ENCODE measurements around the gene AGK.

AGK gene

GRCh38 chr7:141585592-141586510, 34.6 kb downstream of the AGK start:
- DNase-seq = no peak

- DNase-seq = no peak
Observed at GRCh38 chr7:141586878-141587277, 35.7 kb downstream of the AGK start.

GRCh38 chr7:141587304-141587703, 36.1 kb downstream of the AGK start:
- no peak for DNase-seq

GRCh38 chr7:141588912-141589311, 37.7 kb downstream of the AGK start:
- DNase-seq = no peak

- DNase-seq = no peak
Observed at GRCh38 chr7:141590071-141590470, 38.9 kb downstream of the AGK start.

GRCh38 chr7:141590666-141591065, 39.5 kb downstream of the AGK start:
- DNase-seq = no peak

- no peak for DNase-seq
Observed at GRCh38 chr7:141593134-141593533, 41.9 kb downstream of the AGK start.

- no peak for DNase-seq
Observed at GRCh38 chr7:141597966-141598365, 46.8 kb downstream of the AGK start.

GRCh38 chr7:141598408-141598807, 47.2 kb downstream of the AGK start:
- DNase-seq = no peak

GRCh38 chr7:141600168-141601006, 49.2 kb downstream of the AGK start:
- no peak for DNase-seq

GRCh38 chr7:141609576-141609975, 58.4 kb downstream of the AGK start:
- DNase-seq = no peak

- no peak for DNase-seq
Observed at GRCh38 chr7:141610671-141611070, 59.5 kb downstream of the AGK start.

GRCh38 chr7:141612861-141613260, 61.7 kb downstream of the AGK start:
- DNase-seq = no peak

- no peak for DNase-seq
Observed at GRCh38 chr7:141617280-141617679, 66.1 kb downstream of the AGK start.

GRCh38 chr7:141619745-141620144, 68.5 kb downstream of the AGK start:
- no peak for DNase-seq

GRCh38 chr7:141624763-141625162, 73.6 kb downstream of the AGK start:
- no peak for DNase-seq

GRCh38 chr7:141630621-141631020, 79.4 kb downstream of the AGK start:
- no peak for DNase-seq

GRCh38 chr7:141631525-141631924, 80.3 kb downstream of the AGK start:
- DNase-seq = no peak

- no peak for DNase-seq
Observed at GRCh38 chr7:141634065-141634464, 82.9 kb downstream of the AGK start.

GRCh38 chr7:141636053-141636452, 84.8 kb downstream of the AGK start:
- no peak for DNase-seq

- DNase-seq = no peak
Observed at GRCh38 chr7:141640239-141640840, 89.1 kb downstream of the AGK start.

GRCh38 chr7:141641876-141642275, 90.7 kb downstream of the AGK start:
- DNase-seq = no peak

GRCh38 chr7:141645188-141645587, 94.0 kb downstream of the AGK start:
- DNase-seq = no peak
